Right cardiac atrium (tissue), 5 donors: ENCODE measurements around the gene ID2. TPM values are rescaled to one million over a fixed set of nuclear protein-coding genes. Genes with fewer than 3 reads are reported as not detected.

ENCODE experiments used
- ATAC-seq, 2 donors: fragments of 200-7000 bp; cut with Tn5 transposase; one replicate each; pipeline versions ENCODE4 v1.8.0 to v1.9.1; 2020; ENCODE audit warnings: moderate library complexity in 2 of 2, mild to moderate bottlenecking in 1 of 2
- DNase-seq, 3 donors: peaks; one replicate each; pipeline ENCODE4 v3.0.0-alpha.2; 2020
- H3K27ac ChIP-seq: one replicate; pipeline ENCODE4 v1.5.1; 2013; ENCODE audit warnings: mild to moderate bottlenecking, low read length, control low read depth, moderate library complexity
- H3K27me3 ChIP-seq: one replicate; pipeline ENCODE4 v1.6.1; 2013; ENCODE audit not compliant: control insufficient read depth, insufficient read depth
- H3K4me1 ChIP-seq: one replicate; pipeline ENCODE4 v1.6.1; 2013; ENCODE audit warnings: low read length; ENCODE audit not compliant: control insufficient read depth, insufficient read depth
- H3K4me3 ChIP-seq: one replicate; pipeline ENCODE4 v1.5.1; 2013; ENCODE audit warnings: low read length, control low read depth
- H3K9me3 ChIP-seq: one replicate; pipeline ENCODE4 v1.6.1; 2013; ENCODE audit warnings: low read length; ENCODE audit not compliant: control insufficient read depth
- WGBS: extraction: QIAGEN DNeasy Blood & Tissue Kit; methylation state at CpG from one replicate; pipeline ENCODE4 v1.1.7; 2013; 5-methylcytosine and 5-hydroxymethylcytosine counted together
- intact Hi-C, 4 donors: fragments of 100-400 bp; cut with DNase I; formaldehyde crosslinking; loops; one replicate each; pipeline versions ENCODE4 v1.11.0 to v1.14.0; 2022 to 2023
- polyA plus RNA-seq: library from polyadenylated mRNA; stranded (reverse); fragments of 200-250 nt; gene quantifications from one replicate; pipeline ENCODE4 v1.2.3, GENCODE V29; 2013
- total RNA-seq, 4 donors: library from RNA; stranded (reverse); fragmentation: NEBNext Ultra II Directional; extraction: Animal tissue kit (Norgen Biotek cat#: 25700); gene quantifications; one replicate each; pipeline ENCODE4 v1.2.1, GENCODE V29; 2021
- donor health status: healthy with polysubstance abuse.
- donor health status: DM: no; HTN: yes; CAD: no.
- donor health status: DM: no; HTN: no; CAD: no.
- donor health status: DM: no; HTN: yes; CAD: no; lungs with severe emphysema.
- donor health status: DM: yes; HTN: yes; CAD: no.

Gene ID2
- total and polyA plus RNA-seq, 5 donors: 109 to 205 (median 116) TPM

DNA sequence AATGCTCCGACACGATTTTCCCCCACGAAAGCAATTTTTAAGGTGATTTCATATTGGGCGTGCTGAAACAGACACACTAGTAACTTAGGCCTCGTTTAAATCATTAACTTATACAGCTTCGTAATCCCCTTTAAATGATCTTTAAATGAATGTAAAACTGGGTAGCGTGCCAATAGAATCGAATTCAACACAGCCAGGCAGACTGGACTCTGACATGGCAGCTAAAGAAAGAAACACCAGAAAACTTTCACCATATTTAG lies 2.4 kb upstream of the ID2 start:
- H3K27ac ChIP-seq: peak overlapping the region; percentile 94
- intact Hi-C loops: loop anchor here in 2 of 4 donors (5.0 to 10.0 kb wide), 2 partner anchors 97 to 675 kb away; no protein-coding TSS in a partner anchor
- H3K4me3 ChIP-seq: peak overlapping the region; percentile 82
- H3K27me3 ChIP-seq: no peaks in the 10 kb centered on the region
- no peaks in the 10 kb centered on the region for H3K9me3 ChIP-seq
- DNase-seq: no peak
- WGBS: 8% methylated on average over 8 of the region's 8 CpGs
- H3K4me1 ChIP-seq: no peaks in the 10 kb centered on the region
- no peak for ATAC-seq

DNA sequence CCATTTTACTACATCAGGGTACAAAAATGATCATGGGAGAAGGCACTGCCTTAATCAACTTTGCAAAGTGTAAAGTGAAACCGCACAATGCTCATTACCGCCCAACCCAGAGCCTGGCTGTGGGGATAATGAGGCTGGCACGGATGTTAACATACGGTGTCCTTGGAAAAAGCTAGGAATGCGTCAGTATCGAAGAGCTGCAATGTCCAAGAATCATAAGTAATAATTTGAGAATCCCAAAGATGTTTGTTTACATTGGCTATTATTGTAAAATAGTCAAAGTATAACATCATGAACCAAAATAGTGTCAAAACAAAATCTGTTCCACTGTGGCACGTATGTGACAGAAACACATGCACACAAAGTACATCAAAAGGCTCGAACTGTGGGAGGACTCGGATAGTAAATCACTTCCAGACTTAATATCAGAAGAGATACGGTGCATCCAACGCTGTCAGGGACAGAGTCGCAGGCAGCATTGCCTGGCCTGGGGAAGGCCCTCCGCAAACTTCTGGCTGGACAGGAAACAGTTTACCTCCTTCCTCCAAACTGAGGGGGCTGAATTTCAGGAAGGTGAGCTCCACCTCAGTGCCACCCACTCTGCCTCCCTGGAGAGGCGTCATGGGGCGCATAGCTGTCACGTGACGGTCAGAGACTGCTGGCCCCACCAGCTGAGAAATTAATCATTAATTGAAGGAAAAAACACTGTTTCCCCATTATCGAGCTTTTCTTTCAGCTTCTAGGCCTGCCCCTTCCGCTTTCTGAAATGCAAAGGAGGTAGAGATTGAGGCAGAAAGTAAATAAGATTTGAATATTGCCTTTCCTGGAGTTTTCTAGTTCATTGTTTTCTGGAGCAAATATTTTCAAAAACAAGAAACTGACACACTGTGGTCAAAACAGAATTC lies 1.8 kb upstream of the ID2 start:
- H3K4me3 ChIP-seq: peak overlapping the region; percentile 82
- H3K27me3 ChIP-seq: no peaks in the 10 kb centered on the region
- no peaks in the 10 kb centered on the region for H3K9me3 ChIP-seq
- DNase-seq (peak; percentile 40 to 78 (median 72)), ATAC-seq (no peak)
- H3K27ac ChIP-seq: peak overlapping the region; percentile 94
- intact Hi-C loops: loop anchor here in 3 of 4 donors (5.0 to 10.0 kb wide), 6 partner anchors 98 to 1475 kb away; no protein-coding TSS in a partner anchor
- no peaks in the 10 kb centered on the region for H3K4me1 ChIP-seq
- 9% methylated on average over 19 of the region's 19 CpGs for WGBS

DNA sequence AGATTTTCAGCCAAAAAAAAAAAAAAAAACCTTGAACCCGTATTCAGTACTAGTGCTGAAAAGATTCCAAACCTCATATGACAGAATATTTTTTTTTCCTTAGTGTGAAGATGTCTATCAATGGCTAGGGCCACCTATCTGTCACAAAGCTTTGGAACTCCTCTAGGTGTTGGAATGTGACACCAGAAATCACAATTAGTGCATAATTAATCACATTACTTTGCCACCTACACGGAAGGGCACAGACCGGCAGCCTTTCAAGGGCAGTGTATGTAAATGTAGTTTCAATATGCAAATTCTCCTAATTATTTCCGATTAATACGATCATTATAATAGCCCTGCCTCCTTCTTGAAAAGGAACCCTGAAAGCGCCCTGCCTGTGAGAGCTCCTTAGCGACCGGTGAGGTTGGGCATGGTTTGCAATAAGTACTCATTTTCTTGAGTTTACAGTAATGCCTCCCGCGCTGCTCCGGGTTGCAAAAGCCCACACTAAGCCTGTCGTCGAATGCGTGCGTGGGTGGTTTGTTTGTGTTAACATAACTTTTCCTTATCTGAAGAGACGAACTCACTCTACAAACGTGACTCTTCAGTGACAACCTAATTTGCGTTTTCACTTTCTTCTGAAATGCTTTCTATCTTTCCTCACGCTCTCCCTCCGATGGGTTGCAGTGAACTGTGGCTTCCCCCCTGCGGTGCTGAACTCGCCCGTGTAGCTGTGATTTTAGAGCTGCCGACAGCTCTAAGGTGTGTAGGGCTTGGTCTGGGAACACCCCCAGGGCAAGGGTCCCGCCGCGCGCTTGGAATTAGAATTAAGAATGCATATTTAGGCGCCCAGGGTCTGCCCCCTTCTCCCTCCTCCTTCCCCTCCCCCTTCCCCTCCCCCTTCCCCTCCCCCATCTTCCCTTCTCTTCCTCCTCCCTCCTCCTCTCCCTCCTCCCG lies 765 bp upstream of the ID2 start:
- no peaks in the 10 kb centered on the region for H3K4me1 ChIP-seq
- DNase-seq (peak; percentile 71 to 84 (median 74)), ATAC-seq (no peak)
- H3K27me3 ChIP-seq: no peaks in the 10 kb centered on the region
- intact Hi-C loops: loop anchor here in 3 of 4 donors (5.0 to 10.0 kb wide), 4 partner anchors 154 to 1476 kb away; no protein-coding TSS in a partner anchor
- peak overlapping the region; percentile 95 for H3K27ac ChIP-seq
- no peaks in the 10 kb centered on the region for H3K9me3 ChIP-seq
- peak overlapping the region; percentile 82 for H3K4me3 ChIP-seq
- under 1% methylated on average over 30 of the region's 30 CpGs for WGBS

DNA sequence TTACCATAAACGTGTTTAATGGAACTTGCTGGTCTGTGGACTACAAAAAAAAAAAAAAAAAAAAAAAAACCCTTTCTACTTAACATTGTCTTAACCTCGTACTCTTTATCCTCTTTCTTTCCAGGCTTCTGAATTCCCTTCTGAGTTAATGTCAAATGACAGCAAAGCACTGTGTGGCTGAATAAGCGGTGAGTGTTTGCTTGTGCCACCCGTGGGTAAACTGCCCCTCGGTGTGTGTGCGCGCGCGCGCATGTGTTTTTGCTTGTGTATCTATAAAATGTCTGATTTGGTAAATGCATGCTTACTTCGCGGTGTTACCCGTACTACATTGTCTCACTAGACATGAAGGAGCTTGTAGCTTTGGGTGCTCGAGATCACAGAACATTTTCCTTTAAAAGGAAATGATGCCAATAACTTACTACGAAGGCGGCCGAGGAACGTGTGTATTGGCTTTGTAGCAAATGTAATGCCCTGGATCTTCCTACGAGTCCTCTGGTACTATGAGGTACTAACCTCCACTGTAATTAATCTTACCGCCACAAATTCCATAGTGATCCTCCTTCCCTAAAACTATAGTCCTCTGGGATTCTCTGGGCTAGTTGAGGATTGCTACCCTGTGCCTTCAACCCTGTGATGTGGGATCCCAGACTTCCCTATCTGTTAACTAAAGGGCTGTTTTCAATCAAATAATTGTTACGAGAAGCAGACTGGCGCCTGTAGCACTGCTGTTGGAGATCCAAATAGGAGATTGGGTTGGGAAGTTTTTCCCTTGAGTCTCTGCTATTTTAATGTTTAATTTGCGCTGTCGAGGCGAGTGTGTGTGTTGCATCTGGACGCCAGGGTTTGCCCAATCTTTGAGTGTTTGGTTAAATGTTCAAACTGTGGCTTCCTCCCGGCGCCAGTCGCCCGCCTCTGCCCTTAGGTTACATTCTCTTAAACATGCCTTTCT lies 1.1 kb downstream of the ID2 start:
- DNase-seq (peak; percentile 46 to 76 (median 71)), ATAC-seq (no peak)
- H3K4me3 ChIP-seq: peak overlapping the region; percentile 98
- H3K4me1 ChIP-seq: no peaks in the 10 kb centered on the region
- H3K9me3 ChIP-seq: no peaks in the 10 kb centered on the region
- WGBS: under 1% methylated on average over 30 of the region's 30 CpGs
- H3K27me3 ChIP-seq: no peaks in the 10 kb centered on the region
- intact Hi-C loops: loop anchor here in 3 of 4 donors (5.0 to 10.0 kb wide), 4 partner anchors 156 to 1478 kb away; no protein-coding TSS in a partner anchor
- peak overlapping the region; percentile 90 for H3K27ac ChIP-seq

DNA sequence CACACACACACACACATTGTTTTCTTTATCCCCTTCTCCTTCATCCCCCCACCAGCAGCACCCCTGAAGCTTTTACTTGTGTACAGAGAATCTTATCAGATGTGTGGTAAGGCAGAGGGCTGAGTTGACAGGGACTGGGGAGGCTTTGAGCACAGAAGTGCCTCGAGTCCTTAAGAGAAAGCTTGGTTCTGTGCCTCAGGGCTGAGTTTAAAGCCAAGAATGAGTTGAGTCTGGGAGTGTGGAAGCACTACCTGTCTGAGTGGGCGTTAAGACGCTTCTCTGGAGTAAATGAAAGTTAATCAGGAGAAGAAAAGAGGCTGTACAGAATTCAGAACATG lies 2.7 kb downstream of the ID2 start:
- 8% methylated on average over 3 of the region's 3 CpGs for WGBS

DNA sequence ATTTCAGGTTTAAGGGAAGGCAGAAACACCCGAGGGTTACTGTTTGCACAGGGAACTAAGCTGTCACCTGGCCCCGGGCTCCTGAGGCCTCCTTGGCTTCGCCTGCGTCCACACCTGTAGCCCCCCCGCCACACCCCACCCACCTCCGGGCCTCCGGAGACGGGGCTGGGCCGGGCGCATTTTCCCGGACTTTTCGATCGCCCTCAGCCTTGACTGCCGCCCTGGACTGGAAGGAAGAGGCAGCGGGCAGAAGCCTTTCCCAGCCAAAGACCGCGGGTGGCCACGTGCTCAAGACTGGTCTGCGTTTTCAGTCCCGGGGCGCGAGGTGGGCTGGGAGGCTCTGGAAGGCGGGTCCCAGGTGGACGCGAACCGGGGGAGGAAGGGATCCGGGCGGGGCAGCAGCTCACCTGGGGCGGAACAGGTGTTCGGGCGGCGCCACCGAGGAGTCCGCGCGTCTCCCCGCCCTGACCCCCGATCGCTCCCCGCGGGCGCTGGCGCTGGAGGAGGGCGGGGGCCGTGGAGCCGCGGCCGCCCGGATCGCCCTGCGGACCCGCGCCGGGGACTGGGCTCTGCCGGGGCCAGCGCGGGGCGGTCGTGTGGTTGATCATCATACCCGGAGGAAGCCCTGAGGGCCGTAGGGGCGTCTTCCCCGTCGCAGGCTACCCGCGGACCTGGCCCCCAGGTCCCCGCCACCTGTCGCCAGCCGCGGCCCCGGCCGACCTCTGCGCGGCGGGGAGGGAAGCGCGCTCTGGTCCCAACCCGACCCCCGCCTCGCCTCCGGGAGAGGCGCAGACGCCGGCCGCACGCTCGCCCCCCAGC lies 3.2 kb downstream of the ID2 start:
- intact Hi-C loops: loop anchor here (5.0 to 10.0 kb wide), 5 partner anchors 158 to 1480 kb away; no protein-coding TSS in a partner anchor
- Histone ChIP-seq H3K4me3 (peak overlapping the region; percentile 51), H3K27me3 (no peaks in the 10 kb centered on the region), H3K27ac (peak overlapping the region; percentile 26), H3K9me3 (no peaks in the 10 kb centered on the region), H3K4me1 (no peaks in the 10 kb centered on the region)
- DNase-seq (peak; percentile 70 to 87 (median 86)), ATAC-seq (peak; percentile 17 to 22)
- under 1% methylated on average over 87 of the region's 87 CpGs for WGBS

More for the DNA sequence above, 2.7 kb downstream of the ID2 start:
- DNase-seq (peak in 1 of 3 donors; percentile 48), ATAC-seq (no peak)
- Histone ChIP-seq H3K27ac (peak overlapping the region; percentile 26), H3K4me3 (peak overlapping the region; percentile 51), H3K27me3 (no peaks in the 10 kb centered on the region), H3K4me1 (no peaks in the 10 kb centered on the region), H3K9me3 (no peaks in the 10 kb centered on the region)
- intact Hi-C loops: loop anchor here in 3 of 4 donors (5.0 to 10.0 kb wide), 4 partner anchors 157 to 1480 kb away; no protein-coding TSS in a partner anchor

DNA sequence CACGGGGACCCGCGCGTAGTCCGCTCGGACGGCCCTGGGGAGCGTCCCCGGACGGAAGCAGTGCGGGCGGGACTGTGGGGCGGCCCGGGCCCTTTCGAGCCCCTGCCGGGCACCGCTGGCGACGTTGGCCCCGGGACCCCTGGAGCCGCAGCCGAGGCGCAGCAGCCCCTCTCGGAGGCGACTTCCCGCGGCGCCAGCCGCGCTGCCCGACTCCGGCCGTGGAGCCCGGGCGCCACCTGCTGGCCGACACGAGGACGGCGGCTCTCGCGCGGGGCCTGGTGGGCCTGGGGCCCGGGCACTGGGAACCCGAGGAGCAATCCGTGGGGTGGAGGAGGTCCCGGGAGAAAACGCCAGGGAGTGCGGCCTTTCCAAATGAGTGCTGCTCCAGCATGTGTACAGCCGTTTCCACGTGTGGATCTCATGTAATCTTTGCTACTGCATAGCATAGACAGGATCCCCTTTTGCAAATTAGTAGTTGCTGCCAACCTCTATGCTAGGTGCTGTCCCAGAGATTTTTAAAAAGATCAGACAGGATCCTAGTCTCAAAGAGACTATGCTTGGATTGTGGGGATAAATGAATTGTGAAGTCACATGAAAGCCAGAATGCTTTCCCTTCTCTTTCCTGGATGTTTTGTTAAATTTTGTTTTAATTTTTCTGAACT lies 4.0 kb downstream of the ID2 start:
- H3K4me3 ChIP-seq: peak overlapping the region; percentile 51
- H3K4me1 ChIP-seq: no peaks in the 10 kb centered on the region
- peak; percentile 47 to 52 for ATAC-seq
- peak overlapping the region; percentile 26 for H3K27ac ChIP-seq
- no peaks in the 10 kb centered on the region for H3K9me3 ChIP-seq
- peak; percentile 66 to 92 (median 92) for DNase-seq
- no peaks in the 10 kb centered on the region for H3K27me3 ChIP-seq
- intact Hi-C loops: loop anchor here (5.0 to 10.0 kb wide), 4 partner anchors 161 to 1481 kb away; no protein-coding TSS in a partner anchor
- under 1% methylated on average over 50 of the region's 50 CpGs for WGBS

DNA sequence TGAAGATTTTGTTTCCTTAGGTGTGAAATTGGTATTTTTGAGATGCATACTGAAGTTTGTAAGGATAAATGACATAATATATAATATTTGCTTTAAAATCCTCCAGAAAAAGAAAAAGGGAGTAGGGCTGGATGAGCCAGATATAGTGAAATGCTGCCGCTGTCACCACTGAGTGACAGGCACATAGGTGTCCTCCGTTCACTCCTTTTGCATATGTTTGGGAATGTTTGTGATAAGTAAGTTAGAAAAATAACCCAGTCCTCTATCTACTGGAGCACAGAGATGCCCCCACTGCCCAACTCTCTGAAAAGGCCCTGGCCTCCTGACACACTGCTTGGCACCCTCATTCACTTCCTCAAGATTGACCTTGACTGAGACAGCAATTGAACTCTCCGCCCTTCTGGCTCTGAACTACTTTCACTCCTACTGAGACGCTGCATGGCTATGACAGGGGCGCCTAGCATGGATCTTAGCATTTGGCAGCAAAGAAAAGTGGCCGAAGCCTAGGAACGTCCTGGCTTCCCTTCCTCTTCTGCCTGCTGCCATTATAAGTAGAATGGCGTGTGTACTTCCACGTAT lies 10.1 kb downstream of the ID2 start:
- WGBS: 90% methylated on average over 9 of the region's 9 CpGs
- Histone ChIP-seq H3K27me3 (no peaks in the 10 kb centered on the region), H3K4me1 (no peaks in the 10 kb centered on the region), H3K4me3 (no peak overlapping the region), H3K9me3 (no peaks in the 10 kb centered on the region), H3K27ac (no peak overlapping the region)
- no peak for ATAC-seq
- intact Hi-C loops: no loop called here
- DNase-seq: no peak

DNA sequence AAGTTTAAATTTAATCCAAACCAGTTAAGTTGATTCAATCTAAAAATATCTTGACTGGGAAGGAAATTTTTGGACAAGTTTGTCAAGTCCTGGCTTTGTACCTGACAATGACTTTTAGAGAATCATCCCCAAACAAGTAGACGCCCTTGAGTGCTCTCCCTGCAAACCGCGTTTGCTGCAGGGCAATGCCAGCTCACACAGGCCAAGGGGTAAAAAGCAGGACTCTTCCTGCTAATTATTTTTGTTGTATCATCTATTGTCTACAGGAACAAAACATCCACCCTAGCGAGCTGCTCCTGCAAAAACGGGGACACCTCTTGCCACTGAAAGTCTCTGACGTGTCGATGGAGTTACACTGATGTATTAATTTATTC lies 10.9 kb downstream of the ID2 start:
- WGBS: 52% methylated on average over 7 of the region's 7 CpGs
- ATAC-seq: no peak
- H3K27me3 ChIP-seq: no peaks in the 10 kb centered on the region
- no peaks in the 10 kb centered on the region for H3K9me3 ChIP-seq
- intact Hi-C loops: no loop called here
- H3K4me1 ChIP-seq: no peaks in the 10 kb centered on the region
- H3K27ac ChIP-seq: no peak overlapping the region
- no peak for DNase-seq
- no peak overlapping the region for H3K4me3 ChIP-seq
